Stimulated activated CD4-positive, alpha-beta T cell treated with anti-CD3 and anti-CD28 coated beads, Interleukin-4, amount 100 ng/mL, for 48 hours (primary cell): Measurements from ENCODE around the gene ASXL1.

Source experiments
- DNase-seq, 2 donors: peaks; one replicate each; pipeline ENCODE4 v3.0.0-alpha.2; 2020; ENCODE audit warnings: low read depth in 2 of 2

The ASXL1 gene

DNA sequence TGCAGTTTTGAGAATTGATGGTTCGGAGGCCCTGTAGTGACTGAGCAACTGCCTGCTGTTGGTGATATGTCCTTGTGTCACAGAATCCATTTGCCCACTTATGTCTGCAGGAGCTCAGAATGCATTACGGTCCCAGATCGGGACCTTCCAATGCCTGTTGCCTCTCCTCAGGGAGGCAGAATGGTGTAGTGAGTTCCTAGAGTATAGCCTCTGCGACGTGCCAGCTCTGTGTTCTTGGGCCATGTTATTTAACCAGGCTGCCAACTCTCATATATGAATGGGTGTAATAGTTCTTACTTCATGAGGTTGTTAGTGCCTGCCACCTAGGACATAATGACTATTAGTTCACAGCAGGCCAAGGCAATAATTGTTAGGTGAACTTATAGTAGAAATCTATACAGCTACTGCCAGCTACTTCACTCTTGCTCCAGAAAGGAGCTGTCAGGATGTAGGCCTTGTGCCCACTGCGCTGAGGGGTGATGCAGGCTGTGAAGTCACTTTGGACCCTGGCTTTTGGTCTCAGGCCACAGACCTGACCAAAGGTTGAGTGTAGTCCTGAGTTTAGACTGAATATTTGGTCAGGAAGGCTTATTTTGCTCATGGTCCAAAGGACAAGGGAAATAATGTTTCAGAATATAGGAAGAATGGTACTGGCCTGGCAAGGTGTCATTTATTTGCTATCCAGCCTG, 82.1 kb downstream of the ASXL1 start:
- DNase-seq = no peak

DNA sequence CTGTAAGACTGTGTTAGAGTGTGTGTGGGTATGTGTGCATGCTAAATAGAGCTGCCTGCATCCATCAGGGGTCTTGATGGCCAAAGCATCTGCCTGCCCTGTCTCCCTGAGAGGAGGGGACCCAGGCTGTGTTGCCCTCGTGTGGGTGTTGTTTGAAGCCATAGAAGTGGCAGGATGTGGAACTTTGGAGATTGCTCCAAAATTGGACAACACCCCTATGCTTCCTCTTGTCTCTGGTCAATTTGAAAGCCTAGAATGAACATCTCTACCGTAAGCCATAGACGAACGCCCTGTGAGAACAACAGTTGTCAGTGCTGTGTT, 82.6 kb downstream of the ASXL1 start:
- DNase-seq = no peak

DNA sequence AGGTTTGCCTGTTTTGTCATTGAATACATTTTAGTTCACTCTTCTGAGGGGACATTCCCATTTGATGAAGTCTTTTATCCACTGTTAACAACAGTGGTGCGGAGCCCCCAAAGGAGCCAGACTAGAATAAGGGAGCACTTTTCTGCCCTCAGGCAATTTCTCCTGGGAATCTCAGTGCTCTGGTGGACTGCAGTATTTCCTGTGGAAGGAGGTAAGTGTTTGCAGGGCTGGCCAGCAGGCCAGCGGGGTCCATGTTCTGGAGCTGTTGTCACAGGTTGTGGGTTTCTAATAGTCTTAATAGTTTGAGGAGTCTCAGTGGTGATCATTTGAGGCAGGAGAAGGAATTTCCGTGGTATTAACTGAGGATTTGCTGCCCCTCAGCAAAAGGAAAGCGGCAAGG, 83.5 kb downstream of the ASXL1 start:
- DNase-seq = no peak

DNA sequence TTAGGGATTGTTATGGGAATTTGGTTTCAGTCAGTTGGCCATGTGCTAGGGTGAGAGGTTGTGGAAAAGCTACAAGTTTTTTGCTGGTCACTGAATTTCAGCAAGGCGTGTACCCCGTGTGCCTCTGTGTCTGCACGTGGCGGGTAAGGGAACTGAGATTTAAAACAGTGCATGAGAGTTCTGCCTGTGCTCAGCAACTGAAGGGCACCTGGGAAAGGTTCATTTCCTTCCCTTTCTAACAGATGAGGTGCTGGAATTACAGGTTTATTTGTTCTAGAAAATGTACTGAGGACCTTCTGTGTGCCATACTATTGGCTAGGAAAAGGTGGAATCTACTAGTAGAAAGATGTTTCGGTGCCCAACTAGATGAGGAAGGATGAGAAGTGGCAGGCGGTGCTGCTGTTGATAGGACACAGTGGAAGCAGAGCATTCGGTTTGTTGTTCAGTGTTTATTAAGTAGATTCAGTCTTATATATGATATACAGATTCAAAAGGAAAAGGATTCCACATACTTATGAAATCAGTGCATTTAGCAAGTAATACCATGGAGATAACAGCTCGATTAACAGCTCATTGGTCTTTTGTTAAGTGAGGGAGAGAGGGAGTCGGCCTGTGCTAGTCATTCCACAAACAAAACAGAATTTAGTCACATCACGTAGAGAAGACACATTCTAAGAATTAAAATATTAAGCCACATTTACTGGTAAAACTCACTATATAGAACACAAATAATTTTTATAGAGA, 84.7 kb downstream of the ASXL1 start:
- DNase-seq = no peak

DNA sequence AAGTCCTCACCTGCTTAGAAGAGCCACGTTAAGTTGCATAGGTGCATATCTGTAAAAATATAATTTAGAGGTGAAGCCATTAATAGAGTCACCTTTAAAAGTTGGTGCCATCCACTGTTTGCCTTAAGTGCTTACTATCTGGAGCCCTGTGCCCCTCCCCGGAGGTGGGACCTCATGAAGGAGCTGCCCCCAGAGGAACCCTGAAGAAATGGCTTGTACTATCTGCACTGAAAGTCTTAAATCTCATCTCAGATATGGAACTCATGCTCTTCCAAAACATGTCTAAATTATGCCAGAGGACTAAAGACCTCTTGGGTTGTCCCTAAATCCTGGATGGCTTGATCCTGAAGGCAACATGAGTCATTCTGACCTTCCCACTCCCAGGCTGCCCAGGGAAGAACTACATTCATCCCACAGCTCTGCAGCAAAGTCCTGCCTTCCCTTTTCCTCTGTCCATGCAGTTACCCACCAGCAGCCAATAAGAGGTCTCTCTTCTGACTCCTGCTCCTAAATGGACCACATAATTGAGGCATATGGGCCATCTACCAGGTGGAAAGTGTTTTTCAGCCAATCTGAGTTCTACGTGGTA, 85.3 kb downstream of the ASXL1 start:
- no peak for DNase-seq

DNA sequence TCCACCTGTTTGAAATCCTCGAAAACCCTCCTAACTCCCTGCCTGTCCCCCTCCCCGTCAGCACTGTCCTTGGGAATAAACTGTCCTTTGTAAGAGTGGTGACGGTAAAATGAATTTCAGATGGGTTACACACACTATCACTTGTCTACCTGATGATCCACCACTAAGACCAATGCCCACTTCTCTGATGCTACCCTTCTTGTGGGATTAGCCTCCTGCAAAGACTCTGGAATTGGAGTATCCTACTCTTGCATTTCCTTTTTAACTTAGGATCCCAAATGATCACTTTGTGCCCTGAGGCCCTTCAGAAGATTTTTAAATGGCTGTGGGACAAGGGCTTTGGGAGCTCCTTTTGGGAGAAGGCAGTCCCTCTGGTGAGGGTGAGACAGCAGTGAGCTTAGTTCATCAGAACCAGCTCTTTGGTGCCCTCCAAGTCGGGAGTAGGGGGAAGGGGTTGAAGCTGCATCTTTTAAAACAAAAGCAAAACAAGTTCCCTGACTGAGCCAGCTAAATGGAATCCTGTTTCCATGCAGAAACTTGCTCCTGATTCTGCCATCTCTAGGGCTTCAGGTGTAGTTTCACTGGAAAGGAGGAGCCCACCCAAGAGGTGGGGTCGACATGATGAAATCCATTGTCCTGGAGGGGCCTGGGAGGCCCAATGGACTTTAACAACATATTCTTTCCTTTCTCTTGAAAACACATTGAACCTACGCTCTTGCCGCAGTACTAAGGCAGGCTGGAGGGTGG, 86.5 kb downstream of the ASXL1 start:
- no peak for DNase-seq

DNA sequence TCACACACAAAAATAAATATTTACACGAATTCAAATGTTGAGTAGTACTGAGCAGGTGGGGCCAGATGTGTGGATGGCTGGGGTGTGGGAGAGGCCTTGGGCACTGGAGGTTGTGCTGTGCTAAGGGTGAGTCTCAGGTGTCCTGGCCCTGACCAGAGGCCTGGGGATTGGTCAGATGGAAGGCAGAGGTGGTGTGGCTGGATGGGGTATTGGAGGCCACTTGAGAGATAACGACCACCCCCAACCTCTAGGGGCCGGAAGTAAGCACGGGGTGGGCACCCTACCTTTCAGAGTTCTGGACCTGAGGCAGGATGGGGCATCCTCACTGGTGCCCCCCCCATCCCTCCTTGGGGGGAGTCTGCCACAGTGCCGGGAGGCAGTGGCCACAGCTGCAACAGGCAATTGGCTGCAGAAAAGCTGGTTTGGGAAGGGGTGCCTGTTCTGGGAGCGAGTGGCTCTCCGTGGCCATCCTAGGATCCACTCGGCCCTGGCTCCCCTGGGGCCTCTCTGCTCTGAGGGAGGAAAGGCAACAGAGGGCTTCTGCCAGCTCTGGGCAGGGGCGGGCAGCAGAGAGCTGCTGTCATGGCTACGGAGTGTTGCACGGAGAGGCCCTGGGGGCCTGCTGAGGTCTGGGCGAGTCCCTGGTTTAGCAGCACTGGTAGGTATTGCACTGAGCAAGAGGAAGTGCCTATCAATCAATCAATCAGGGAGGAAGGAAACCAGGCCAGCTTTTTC, 87.6 kb downstream of the ASXL1 start:
- no peak for DNase-seq

DNA sequence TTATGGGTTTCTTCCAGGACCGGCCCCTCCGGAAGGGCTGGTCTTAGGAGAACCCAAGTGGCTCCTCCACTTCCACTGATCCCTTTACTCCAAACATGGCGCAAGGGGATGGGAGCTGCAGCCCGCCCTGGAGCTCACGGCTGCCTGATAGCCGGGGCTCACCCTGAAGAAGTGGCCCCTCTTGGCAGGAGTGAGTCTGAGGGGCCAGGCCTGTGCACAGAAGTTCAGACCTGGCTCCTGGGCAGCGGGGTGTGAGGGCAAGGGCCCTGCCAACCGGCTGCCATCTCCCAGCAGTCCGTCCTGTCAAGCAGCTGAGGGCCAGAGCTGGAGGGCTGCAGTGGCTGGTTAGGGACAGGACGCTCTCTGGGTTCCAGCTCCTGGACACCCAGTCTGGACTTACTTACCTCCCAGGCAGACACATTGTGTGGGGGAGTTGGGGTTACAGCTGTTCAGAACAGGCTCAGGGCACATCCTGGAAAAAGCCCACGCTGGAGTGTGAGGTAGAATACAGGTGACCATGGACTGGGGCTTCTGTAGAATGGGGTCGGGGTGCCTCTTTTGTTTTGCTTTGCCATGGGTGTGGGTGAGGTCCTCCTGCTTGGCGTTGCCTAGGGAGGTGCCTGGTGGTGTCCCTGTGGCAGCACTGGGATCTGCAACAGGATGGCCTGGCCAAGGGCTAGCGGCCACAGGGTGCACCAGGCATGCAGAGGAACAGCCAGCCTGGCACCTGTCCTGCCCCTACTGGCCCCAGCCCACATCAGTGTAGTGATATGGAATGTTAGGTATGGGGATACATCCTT, 88.4 kb downstream of the ASXL1 start:
- no peak for DNase-seq

DNA sequence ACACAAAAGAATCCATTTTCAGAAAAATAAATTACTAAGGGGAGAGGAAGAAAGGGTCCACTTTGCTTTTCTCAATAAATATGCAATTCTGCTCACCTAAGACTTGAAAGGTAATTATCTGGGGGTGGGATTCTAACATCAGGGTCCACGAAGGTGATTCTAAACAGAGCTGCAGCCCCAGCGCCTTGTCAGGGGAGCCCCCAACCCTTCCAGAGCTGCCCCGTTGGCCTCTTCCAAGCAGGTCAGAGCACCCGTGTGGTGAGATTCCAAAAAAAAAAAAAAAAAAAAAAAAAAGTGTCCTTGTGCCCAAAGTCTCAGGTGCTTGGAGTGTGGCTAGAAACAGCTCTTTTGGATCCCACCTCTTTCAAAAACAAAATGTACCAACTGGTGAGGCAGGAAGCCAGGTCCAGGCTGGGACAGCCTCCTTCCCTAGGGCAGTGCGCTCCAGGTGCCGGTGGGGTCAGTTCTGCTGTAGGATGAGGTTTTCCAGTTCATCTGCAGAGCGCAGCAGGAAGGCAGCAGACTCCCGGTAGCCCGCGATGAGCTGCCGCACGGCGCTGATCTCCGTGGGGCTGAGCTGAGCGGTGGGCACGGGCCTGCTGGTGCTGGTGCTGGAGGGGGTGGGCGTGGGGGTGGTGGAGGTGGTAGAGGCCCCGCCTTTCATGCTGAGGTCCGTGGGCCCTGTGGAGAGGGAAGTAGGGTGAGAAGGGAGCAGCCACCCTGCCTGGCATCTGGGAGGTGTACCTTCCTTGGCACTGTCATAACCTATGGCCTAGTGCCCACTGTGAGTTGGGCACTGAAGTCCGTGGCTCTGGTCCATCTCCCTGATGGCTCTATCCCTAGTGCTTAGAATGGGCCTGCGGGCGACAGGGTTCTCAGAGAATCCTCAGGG, 89.3 kb downstream of the ASXL1 start:
- DNase-seq = no peak

DNA sequence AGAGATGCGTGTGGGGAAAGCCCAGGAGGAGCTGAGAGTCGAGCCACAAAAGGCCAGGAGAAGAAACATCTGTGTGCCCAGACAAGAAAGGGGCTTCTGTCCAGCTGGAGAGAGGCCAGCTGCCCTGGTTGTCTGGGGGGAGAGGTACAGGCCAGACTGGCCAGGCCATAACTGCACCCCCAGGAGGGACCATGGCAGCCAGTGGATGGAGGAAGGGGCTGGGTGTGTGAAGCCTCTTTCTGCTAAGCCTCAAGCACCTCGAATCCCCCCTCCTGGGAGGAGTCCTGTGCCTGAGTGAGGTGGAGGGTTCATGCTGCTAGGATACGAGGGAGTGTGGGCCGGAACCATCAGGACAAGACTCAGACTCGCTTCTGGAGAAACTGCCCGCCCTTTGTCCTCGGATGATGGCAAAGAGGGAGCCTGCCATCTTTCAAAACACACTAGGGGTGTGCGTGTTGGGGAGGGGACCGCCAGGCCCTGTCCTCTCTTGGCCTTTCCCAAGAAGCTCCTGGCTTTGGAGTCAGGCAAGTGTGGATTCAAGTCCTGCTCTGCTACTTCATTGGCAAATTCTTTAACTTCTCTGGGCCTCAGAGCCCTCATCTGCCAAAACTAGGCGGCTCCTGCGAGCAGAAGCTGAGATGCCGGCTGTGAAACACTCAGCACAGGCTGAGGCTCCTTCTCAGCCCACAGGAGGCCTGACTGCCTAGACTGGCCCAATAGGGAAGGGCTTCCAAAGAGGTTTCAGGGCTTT, 90.3 kb downstream of the ASXL1 start:
- no peak for DNase-seq

DNA sequence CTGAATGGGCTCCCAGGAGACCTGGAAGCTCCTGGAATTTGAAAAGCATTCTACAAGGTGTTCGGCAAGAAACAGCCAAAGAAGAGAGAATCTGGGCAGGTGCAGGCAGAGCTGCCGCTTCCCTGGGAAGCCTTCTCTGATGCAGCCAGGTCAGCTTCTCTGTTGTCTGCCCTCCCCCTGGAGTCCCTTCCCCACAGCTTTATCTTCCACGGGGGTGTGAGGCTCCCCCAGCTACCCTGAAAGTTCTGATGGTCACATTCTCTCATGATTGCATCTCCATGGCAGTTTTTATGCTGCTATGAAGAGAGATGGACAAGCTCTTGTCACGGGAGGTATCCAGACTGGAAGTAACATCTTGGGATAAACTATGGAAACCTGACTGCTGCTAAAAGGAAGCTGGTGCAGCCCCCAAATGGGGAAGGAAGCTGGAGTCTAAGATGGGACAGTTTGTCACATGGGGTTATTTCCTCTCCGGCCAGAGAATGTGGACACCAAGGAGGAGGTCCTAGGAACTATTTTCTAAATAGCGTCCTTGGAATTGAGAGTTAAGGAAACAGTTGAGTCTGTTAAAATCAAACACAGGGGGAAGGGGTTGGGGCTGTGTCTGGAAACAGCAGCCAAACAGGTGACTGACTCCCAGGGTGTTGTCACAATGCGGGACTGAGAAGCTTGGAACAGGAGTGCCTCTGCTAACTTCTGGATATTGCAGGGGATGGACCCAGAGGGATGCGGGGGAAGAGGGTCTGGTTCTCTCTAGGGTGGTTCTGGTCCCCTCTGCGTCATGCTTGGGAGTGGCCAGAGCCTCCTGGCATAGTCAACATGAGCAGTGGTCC, 91.1 kb downstream of the ASXL1 start:
- DNase-seq = no peak

DNA sequence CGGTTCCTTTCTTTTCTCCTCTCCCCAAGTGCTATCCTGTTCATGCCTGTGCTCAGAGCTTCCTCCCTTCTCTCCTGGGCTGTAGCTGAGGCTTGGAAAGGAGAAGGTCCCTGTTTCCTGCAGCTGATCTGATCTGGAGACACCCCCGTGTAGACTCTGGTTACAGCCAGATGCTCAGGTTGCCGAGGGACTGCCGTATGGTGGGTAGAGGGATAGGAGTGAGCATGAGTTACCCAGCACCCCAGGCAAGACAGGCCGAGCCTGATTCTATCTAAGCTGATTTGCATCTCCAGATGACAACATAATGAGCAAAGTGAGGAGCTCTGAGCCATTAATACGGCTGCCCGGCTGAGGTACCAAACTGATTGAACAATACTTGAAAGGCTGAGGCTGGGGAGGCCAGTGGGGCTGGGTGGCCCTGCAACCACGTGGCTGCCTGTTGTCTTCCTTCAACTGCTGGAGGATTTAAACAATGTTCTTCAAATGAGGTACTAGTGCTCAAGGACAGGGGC, 91.8 kb downstream of the ASXL1 start:
- DNase-seq = no peak

DNA sequence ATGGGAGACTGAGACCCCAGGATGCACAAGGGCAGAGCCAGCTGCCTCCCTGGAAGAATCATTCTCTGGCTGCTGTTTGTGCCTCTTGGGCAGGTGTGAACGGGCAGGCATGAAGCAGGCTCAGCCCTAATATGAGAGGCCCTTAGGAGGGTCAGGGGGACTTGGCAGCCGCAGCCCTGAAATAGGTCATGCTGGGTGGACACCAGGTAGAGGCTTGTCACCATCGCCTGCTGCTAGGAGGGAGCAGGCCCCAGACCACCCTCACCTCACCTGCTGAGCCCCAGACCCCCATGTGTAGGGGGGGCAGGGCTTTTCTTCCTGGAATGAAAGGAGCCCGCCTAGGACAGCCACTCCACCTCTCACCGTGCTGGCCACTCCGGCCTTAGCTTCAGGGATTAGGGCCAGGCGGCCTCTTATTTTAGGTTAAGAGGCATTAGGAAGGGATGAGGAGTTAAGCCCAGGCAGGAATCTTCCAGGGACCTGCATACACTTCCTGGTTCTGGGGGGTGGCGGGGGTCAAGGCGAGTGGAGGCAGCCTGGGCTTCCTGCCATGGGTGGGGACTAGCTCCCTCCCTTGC, 92.4 kb downstream of the ASXL1 start:
- no peak for DNase-seq

DNA sequence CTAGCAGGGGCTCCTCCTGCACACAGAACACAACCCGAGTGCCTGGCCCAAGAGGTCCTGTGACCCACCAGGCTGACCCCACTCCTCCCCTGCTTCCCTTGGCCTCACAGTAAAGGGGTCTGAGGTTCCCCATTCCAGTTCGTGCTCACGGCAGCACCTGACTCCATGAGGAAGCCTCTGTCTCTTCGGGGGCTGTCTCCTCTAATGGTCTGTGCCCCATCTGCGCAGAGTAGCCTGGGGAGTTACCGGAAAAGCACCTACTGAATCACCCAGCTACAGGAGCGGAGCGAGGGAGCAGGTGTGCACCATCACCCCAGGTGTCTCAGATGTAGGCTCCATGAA, 93.2 kb downstream of the ASXL1 start:
- DNase-seq = no peak

DNA sequence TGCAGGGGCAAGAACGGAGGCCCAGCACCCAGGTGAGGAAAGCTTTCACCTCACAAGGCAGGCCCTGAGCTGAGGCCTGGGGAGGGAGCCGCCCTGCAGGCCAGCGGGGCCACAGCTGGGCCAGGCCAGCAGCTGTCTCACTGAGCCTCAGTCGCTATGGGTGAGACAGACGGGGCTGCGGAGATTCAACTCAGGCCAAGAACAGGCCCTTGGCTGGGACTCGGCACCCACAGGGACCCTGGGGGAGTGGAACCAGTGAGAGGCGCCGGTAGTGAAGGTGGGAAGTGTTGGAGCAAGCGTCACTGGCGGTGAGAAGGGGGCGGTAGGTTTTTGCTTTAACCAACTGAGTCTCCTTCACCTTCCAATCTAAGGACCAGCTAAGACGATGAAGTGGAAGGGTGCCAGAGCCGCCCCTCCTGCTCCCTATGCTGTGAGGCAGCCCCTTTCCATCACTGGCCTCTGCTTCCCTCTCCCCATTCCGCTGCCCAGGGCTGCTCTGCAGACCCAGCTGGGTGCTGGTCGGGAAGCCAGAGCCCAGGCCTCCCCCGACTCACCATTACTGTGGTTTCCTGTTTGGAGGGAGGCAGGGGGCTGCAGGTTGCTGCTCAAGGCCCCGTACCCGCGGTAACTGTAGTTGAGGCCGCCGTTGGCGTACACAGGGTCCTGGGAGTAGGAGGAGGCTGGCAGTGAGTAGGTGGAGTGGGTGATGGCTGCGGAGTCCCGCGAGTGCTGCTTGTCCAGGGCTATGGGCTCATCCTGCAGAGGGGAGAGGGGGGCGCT, 93.7 kb downstream of the ASXL1 start:
- DNase-seq = no peak

DNA sequence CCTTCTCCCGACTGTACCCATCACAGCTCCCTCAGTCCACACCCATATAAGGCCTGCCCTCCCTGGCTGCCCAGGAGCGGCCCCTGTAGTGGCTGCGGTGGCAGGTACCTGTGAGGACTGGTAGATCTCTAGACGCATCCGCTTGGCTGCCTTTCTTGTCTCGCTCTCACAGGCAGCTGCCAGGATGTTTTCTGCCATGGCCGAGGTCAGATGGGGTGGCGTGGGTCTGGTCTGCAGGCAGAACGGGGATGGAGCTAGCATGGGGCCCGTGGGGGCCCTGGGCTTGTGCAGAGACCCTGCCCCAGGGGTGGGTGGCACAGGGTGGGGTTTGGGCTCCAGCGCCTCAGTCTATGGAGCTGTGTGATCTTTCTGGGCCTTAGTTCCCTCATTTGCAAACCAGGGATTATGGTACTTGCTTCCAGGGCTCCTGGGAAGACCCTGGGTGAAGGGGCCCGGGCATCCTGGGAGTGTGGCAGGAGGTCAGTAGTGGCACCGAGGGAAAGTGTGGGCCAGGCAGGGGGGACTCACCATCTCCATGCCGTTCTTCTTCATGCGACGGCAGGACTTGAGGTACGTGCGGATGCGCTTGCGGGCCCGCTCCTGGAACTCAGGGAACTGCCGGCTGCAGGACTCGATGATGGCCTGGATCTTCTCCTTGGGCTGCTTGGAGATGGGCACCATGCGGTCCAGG, 94.8 kb downstream of the ASXL1 start:
- DNase-seq = no peak
